ENCODE results near the gene RPS6KA3.
"Not testable (repeated sequence)": the region's sequence is repeated elsewhere in the genome, so short reads cannot be mapped to it uniquely, and the experiment has no call there.

The RPS6KA3 gene

DNA sequence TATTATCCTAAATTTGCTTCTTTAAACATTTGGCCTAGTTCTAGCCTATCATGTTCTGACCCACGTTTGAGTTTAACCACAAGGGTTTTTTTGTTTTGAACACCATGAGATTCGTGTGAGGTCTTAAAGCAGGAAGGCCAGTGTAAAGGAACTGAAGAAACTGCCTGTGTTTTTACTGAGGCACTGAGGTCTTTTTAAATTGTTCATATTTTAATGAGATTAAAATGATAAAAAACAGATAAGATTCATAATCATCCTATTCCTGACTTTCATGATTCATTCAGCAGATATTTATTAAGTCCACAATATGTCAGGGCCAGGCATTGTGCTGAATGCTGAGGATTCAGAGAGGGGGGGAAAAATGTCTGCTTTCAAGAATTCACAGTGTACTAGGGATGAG is 3.2 kb downstream of the RPS6KA3 start:
- no peak for DNase-seq

DNA sequence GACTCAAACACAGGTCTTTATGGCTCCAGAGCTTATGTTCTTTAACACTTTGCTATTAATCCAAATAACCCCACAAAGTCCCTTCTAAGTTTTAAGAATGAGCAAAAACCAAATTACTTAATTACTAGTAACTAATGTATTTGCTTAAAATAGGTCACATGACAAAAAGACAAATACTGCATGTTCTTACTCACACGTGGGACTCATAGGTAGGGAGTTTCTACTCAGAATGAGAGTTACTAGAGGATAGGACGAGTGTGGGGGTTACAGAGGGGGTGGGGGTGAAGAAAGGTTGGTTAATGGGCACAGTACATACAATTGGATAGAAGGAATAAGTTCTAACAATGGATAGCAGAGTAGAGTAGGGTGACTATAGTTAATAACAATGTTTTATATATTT is 5.8 kb downstream of the RPS6KA3 start:
- DNase-seq, result no peak

DNA sequence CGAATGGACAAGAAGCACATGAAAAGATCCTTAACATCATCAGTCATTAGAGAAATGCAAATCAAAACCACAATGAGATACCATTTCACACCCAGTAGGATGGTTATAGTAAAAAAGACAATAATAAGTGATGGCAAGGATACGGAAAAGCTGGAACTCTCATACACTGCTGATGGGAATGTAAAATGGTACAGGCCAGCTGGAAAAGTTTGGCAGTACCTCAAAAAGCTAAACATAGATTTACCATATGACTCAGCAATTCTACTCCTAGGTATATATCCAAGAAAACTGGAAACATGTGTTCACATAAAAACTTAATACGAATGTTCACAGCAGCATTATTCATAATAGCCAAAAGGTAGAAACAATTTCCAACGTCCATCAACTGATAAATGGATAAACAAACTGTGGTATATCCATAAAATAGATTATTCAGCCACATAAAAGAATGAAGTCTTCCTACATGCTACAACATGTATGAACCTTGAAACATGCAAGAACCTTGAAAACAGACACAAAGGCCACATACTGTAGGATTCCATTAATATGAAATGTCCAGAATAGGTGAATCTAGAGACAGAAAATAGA is 11.9 kb downstream of the RPS6KA3 start:
- DNase-seq, result no peak

DNA sequence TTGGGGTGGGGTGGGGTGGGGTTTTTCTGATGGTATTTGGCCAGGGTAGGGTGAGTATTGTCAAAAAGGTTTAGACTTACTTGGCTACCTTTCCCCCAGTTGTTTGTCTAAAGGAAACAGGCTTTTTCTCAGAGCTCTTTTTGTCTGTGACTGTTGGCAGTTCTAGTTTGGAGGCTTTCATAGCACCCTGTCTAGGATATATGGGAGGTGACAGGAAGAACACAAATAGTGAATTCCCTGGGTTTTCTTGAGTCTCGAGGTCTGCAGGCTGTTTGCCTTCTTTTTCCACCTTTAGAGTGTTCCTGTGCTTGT is 13.5 kb downstream of the RPS6KA3 start:
- no peak for DNase-seq

DNA sequence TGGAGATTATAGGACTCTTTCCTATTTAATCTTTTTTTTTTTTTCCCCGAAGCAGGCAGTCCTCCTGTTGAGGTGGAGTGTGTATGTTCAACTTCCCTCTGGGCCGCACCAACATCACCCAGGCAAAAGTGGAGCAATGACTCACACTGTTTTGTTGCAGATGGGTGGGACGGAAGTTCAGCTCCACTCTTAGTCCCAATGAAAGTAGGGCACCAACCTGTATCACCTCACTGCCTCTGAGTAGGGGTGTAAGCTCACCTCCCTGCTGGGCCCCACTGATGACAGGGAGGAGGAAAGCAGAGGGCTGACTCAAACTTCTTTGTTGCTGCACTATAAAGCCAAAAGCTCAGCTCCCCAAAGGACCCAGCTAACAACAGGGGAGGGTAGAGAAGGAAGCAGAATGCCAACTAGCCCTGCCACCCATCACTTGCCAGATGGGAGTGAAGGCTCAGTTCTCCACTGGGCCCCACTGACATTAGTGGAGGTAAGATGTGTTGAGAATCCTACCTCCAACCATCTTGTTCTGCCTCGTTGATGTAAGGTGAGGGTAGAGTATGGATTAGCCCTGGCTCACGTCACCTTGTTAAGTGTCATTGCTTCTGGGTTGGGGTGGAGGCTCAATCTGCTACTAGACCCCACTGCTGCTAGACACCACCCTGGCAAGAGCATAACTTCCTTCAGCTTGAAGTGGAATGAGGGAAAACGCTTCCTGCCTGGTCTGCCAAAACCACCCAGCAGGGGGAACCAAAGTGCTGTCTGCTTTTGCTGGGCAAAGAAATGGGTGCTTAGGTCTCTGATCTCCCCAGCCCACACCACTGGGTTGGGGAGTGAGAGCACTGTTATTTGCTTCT is 14.1 kb downstream of the RPS6KA3 start:
- no peak for DNase-seq

DNA sequence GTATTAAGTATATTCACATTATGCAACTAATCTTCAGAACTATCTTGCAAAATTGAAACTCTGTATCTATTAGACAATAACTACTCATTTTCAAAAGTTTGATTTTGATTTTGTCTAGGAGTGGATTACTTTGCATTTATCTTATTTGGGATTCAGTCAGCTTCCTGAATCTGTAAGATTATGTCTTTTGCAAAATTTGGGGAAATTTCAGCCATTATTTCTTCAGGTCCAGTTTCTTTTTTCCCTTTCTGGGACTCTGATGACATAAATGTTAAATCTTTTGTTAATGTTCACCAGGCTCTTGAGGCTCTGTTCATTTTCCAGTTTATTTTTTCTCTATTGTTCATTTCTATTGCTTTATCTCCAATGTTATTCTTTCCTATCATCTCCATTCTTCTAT is 15.0 kb downstream of the RPS6KA3 start:
- DNase-seq, result no peak

DNA sequence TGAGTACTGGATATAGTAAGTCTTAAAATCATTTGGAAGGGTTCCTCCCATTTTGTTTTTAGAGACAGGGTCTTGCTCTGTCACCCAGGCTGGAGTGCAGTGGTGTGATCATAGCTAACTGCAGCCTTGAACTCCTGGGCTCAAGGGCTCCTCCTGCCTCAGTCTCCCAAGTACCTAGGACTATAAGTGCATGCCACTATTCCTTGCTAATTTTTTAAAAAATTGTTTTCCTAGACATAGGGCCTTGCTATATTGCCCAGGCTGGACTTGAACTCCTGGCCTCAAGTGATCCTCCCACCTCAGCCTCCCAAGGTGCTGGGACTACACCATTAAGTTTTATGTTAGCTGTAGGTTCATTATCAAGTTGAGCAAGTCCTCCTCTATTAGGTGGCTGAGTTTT is 16.6 kb downstream of the RPS6KA3 start:
- DNase-seq, result not testable (repeated sequence)

DNA sequence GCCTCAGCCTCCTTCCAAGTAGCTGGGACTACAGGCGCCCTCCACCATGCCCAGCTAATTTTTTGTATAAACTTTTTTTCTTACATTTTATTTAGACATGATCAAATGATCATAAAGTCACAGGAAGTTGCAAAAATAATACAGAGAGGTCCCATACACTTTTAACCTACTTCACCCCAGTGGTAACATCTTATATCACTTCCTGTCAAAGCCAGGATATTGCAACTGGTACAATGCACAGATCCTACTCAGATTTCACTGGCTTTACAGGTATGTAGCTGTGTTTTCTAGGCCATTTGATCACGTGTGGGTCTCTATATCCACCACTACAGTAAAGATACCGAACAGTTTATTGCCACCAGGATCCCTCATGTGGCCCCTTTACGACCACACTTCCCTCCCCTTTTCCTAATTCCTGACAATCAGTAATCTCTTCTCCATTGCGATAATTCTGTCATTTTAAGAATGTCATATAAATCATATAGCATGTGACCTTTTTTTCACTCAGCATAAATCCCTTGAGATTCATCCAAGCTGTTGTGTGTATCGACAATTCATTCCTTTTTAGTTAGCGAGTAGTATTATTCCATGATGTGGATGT is 18.0 kb downstream of the RPS6KA3 start:
- DNase-seq, result no peak

DNA sequence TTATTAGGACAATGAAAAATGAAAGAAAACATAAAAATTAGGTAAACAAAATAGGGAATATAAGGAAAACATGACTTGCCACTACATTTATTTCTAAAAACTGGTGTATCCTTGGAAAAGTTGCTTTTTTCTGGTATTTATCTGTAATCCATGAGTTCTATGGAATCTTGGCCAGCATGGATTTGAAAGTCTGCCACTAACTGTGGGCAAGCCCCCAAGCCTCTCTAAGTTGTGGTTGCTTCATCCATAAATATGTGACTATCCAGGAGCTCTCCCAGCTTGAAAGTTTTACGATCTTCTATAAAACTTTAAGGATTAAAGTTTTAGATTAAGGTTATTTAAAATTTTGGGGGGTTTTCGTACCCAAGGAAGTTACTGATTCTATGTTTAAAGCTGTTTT is 21.8 kb downstream of the RPS6KA3 start:
- DNase-seq, result no peak

DNA sequence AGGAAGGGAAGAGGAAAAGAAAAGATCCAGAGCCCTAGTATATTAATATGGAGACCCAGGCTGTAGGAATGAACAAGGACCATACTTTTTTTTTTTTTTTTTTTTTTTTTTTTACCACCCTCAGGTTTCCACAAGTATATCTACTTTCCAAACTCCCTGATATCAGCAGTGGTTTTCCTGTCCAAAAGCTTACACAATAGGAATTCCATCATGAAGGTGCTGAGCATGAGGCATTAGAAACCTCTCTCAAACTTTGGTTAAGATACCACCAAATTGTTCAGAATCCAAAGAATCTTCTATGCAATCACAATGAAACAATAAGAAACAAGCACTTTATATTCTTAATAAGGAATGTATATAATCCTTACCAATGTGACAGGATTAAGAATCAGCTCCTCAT is 26.5 kb downstream of the RPS6KA3 start:
- no peak for DNase-seq

DNA sequence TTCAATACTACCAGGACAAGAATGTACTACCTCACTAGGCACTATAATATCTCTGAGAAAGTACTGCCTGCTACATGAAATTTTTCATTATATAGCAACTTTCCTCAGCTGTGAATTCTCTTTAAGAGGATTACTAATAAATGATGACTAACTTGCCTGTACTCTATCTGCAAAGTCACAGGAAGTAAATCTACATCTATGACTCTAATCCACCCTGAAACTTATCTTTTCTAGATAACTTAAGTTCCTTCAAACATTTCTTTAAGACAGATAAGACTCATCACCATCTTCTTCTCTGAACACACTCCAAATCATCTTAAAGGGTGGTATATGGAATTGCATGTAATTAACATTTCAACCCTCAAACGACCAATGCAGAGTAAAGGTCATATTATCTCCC is 28.8 kb downstream of the RPS6KA3 start:
- DNase-seq, result no peak

DNA sequence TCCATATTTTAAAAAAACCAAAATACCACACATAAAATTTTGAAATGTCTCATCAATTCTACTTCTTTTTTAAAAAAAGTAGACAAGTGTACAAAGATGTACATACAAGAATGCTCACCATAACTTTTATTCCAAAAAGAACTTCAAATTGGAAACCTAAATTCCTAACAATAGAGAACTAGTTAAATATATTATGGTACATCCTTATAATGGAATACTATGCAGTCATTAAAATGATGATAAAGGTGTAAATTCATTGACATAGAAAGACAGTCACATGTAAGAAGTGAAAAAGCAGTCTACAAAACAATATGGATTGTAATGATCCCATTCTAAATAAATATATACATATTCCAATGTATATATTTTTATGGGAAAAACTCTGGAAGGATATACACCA is 31.0 kb downstream of the RPS6KA3 start:
- DNase-seq, result no peak

DNA sequence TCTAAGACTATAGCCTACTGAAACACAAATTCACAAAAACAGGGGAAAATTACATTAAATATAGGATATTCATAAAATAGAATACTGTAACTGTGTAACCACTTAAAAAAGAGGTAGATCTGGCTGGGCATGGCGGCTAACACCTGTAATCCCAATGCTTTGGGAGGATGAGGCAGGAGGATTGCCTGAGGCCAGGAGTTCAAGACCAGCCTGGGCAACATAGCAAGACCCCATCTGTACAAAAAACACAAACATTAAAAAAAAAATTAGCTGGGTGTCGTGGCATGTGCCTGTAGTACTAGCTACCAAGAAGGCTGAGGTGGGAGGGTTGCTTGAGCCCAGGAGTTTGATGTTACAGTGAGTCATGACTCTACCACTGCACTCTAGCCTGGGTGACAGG is 33.4 kb downstream of the RPS6KA3 start:
- DNase-seq, result no peak

DNA sequence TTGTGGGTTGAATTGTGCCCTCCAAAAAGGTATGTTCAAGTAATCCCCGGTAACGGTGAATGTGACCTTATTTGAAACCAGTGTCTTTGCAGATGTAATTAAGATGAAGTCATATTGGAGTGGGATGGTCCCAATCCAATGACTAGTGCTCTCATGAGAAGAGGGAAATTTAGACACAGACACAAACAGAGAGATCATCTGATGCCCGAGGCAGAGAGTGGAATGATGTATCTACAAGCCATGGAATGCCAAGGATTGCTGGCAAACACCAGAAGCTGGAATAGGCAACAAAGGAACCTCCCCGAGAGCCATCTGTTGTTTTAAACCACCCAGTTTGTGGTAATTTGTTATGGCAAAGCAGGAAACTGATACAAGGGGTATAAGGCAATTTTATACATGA is 35.1 kb downstream of the RPS6KA3 start:
- peak; percentile 7 for DNase-seq

DNA sequence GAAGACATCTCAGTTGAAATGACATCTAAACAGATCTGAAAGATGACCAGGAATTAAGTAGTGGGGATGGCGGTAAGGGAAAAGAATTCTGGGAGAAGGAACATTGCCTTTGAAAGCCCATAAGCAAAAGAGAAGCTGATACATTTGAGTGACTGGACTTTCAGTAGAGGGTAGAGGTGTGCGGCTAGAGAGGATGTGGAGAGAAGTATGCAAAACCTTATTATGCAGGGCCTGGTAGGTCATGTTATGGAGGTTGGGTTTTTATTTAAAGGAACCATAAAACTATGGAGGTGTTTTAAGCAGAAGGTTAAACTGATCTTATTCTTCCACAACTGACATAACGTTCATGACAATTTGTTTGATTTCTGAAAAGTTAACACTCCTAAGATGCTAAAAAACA is 36.3 kb downstream of the RPS6KA3 start:
- no peak for DNase-seq

DNA sequence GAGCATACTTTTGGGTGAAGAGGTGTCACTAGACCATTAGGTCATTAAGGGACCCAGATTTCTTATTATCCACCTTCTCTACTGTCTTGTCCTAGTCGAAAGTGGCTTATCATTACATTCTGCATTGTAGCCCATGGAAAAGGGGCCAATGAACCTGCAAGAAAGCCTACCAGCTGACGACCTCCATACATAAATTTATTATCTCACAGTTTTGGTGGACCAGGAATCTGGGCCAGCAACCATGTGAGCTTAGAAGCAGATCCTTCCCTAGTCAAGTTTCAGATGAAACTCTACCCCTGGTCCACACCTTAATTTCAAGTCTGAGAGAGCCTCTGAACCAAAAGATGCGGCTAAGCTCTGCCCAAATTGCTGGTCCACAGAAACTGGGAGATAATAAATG is 37.6 kb downstream of the RPS6KA3 start:
- DNase-seq, result no peak

DNA sequence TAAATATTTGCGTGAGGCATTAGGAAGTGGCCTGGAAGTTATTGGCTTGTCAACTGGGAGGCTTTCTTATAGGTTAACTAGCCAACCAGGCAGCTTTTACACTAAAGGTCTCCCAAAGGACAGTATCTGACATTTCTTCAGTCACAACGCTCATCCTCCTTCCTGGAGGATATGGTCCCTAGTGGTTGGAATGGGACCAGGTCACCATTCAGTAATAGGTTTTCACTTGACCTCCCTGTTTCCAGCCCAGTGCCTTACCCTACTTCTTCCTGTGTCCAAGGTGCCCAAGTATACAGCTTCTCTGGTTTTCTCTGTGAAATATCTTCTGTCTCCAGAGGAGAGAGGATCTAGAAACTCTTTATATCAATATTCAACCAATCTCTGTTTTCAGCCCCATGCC is 38.5 kb downstream of the RPS6KA3 start:
- no peak for DNase-seq

DNA sequence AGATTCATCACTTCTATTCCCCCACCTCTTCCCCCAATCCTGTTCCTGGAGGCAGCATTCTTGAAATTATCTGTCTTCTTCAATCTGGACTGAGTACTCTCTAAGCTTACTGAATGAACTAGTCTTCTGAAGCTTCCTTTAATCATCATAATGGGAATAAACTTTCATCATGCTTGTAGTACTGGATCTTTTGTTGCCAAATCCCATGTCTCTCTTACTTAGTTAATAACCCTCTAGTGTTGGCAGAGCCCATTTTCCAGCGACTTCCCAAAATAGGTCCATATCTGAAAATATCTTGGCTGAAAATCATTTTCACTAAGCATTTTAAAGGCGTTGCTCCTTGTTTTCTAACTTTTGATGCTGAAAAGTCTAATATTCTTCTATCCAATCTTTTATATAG is 39.6 kb downstream of the RPS6KA3 start:
- no peak for DNase-seq

DNA sequence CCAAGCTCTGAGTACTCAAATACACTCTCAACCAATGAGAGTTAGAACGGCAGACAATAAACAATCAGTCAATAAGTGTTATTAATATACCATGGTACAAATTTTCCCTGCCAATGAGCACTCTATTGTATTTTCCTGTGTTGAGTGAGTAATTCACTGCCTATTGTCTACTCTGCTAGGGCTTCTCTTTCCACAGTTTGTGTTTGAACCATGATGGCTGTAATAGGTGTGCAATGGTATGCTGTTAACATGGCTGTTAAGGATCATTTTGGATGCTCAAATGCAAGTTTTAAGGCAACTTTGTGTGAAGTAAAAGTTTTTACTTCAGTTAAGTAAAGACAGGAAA is 41.2 kb downstream of the RPS6KA3 start:
- no peak for DNase-seq

DNA sequence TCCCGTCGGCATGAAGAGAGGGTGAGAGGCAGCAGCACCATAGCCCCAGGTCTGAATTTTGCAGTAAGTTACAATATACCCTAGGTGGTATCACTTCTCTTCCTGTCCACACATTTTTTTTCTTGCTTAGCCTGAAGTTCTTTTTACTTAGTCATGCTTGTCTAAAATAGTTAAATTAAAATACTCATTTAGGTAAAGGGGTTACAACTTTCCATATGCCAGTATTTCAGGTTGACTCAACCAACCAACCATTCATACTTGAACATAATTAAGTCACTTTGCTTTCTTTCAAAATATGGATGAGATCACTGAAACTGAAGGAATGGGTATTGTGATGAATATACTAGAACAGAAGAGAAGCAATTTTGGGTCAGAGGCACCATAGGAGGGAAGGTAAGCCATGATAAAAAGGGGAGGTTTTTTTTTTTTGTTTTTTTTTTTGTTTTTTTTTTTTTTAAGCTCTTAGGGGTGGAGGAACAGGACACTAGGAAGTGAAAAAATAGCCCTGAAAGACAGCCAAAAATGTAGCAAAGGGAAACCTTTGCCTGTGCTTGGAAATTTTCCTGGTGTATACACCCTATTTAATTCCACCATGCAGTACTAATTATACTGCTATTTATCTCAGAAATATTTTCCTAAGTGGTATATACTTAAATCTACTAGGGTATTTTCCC is 41.8 kb downstream of the RPS6KA3 start:
- no peak for DNase-seq

DNA sequence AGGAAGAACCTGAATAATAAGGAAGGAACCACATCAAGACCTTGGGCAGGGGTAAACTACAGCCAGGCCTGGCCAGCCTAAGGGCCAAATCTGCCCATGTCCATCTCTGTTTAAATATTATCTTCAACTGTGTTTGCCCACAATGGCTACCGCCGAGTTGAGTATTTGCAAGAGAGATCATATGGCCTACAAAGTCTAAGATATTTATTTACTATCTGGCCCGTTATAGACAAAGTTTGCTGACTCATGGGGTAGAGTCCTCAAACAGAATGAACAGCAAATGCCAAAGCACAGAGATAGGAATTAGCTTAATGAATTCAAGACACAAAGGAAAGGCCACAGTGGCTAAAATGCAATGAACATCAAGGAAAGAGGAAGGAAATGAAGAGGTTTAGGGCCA is 44.8 kb downstream of the RPS6KA3 start:
- no peak for DNase-seq

DNA sequence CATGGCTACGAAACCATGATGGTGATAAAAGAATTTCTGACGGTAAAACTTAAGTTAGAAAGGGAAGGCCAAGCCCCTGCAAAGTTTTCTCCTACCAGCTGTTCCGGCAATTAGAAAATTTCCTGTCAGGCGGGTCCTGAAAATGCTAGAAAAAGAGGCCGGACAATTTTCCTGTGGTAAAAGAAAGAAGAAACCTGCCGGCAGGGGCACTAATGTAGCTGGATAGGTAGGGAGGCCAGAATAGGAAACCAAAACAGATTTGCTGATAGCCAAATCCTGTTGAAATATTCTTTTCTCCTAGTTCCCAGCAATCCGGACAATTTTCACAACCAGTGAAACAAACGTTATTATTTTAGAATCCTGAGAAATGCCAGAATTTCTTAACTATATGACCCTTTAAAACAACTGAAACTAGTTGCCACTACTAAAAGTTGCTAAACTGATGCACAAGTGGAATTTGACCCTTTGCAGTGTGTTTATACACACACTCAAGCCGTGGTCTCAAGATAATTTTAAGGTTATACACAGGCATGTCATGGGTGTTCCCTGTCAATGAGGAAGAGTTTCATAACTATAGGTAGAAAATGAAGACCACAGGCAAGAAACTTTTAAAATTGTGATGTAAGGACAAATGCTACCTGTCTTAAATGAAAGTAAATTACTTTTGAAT is 47.7 kb downstream of the RPS6KA3 start:
- no peak for DNase-seq

DNA sequence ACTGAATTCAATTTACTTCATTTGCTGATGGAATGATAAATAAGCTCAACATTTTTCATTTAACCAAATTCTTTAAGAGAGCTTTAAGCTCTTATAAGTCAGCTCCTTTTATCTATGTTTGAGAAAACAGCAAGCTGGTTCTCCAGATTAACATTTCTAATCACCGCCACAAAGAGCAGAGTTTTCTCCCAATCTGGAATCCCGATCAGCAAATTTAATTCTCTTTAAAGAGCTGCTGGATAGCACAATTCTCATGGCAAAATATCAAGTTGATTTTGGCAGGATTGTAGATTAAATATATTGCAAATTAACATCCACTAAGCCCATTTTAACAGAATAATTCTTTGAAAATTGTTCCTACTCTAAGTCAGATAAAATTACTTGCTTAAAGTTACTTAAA is 48.8 kb downstream of the RPS6KA3 start:
- no peak for DNase-seq

DNA sequence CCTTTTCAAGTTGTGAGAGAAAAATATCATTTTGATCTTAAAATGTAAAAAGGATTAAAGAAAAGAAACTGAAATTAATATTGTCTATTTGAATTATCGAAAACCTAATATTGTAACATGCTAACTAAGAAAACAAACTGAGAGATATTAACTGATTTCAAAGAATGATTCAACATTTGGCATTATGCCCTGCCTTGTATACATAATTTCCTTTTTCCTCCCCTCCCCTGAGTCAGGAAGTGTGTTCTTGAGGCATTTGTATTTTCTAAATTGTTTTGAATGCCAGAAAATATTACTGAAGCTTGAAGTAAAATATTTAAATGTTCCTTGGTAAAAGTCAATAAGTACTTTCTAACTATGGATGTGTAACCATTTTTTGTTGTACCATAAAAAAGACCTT is 49.4 kb downstream of the RPS6KA3 start:
- no peak for DNase-seq

Data from T1000 (cell line).